ENCODE results near the gene FYN.

The FYN gene

DNA sequence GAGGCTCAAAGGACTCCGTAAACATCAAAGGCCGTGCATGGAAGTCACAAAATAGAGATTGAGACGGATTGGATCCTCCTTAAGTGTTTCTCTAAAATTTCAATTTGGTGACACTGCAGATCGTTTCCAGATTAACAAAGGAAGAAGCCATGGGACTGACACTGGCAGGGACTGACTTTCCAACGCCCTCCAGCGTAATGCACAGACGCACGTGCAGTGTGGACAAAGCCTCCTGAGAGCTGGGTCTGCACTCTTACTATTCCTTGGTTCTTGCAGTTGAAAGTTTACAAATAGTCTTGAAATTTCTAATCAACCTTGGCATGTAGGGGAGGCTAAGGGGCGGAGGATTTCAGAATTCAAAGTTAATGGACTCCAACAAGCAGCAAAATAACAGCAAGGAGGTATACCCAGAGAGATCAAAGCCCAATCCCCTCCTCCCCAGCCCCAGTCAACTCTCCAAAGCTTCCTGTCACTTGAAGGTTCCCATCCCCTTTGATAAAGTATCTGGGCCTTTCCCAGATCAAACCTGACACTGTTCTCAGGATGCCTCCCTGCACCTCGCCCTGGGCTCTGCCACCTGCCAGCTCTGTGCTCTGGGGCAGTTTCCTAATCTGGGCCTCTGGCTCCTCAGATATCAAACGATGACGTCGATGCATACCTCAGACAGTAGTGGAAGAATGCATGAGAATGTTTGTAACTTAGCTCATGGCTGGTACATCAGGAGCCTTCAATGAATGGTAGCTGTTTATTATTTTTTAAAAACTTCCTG, 161.1 kb downstream of the FYN start:
- Mint-ChIP-seq H3K27ac (peak overlapping the region; percentile 57 to 90 (median 73)), H3K4me3 (peak overlapping the region in 2 of 3 experiments; percentile 14 to 33), H3K27me3 (ENCODE audit: low read depth) (no peaks in the 10 kb centered on the region), H3K36me3 (ENCODE audit: low read depth) (peaks cover 20% of the 10 kb centered on the region), H3K9me3 (no peaks in the 10 kb centered on the region), H3K4me1 (peaks cover 56% of the 10 kb centered on the region)
- TF ChIP-seq CTCF (IDR thresholded peaks at IDR 0.05; ENCODE audit: unreplicated experiment in 3 of 3): no peak

- Mint-ChIP-seq H3K27me3 (ENCODE audit: low read depth) (no peaks in the 10 kb centered on the region), H3K27ac (peak overlapping the region; percentile 57 to 90 (median 73)), H3K4me1 (peaks cover 56% of the 10 kb centered on the region), H3K36me3 (ENCODE audit: low read depth) (peaks cover 20% of the 10 kb centered on the region), H3K9me3 (no peaks in the 10 kb centered on the region), H3K4me3 (peak overlapping the region; percentile 2 to 37 (median 32))
- TF ChIP-seq CTCF (IDR thresholded peaks at IDR 0.05; ENCODE audit: unreplicated experiment in 3 of 3): no peak
Observed at GRCh38 chr6:111711476-111711875, 161.8 kb downstream of the FYN start.

DNA sequence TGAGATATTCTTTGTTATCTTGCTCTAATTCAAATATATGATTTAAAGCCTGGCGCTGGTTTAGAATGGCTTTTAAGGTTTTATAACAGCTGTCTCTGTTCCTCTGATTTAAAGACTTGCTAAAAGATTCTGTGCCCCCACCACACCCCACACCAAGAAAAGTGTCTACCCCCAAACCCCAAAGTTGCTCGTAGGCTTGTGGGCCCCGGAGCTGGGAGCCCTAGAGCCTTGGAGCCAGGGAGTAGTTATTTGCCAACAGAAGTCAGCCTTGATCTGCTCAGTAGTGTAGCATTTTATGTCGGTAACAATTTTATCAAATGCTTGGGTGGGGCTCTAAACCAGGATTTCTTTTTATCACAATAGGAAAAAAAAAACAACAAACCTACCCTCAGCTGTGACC, 162.3 kb downstream of the FYN start:
- H3K4me3 Mint-ChIP-seq: peak overlapping the region in 2 of 3 experiments; percentile 12 to 37
- no peaks in the 10 kb centered on the region for H3K9me3 Mint-ChIP-seq
- peak overlapping the region; percentile 57 to 90 (median 73) for H3K27ac Mint-ChIP-seq
- H3K27me3 Mint-ChIP-seq (ENCODE audit: low read depth): no peaks in the 10 kb centered on the region
- peaks cover 15% of the 10 kb centered on the region for H3K36me3 Mint-ChIP-seq (ENCODE audit: low read depth)
- H3K4me1 Mint-ChIP-seq: peaks cover 51% of the 10 kb centered on the region
- TF ChIP-seq CTCF (IDR thresholded peaks at IDR 0.05; ENCODE audit: unreplicated experiment in 3 of 3): no peak

- peaks cover 13% of the 10 kb centered on the region for H3K36me3 Mint-ChIP-seq (ENCODE audit: low read depth)
- no peaks in the 10 kb centered on the region for H3K9me3 Mint-ChIP-seq
- peak overlapping the region; percentile 57 to 90 (median 73) for H3K27ac Mint-ChIP-seq
- H3K27me3 Mint-ChIP-seq (ENCODE audit: low read depth): no peaks in the 10 kb centered on the region
- peak overlapping the region in 2 of 3 experiments; percentile 63 to 67 for H3K4me3 Mint-ChIP-seq
- peaks cover 50% of the 10 kb centered on the region for H3K4me1 Mint-ChIP-seq
- no peak for TF ChIP-seq CTCF (IDR thresholded peaks at IDR 0.05; ENCODE audit: unreplicated experiment in 3 of 3)
Observed at GRCh38 chr6:111710439-111710838, 162.8 kb downstream of the FYN start.

GRCh38 chr6:111709615-111710398, 163.4 kb downstream of the FYN start:
- Mint-ChIP-seq H3K4me3 (peak overlapping the region; percentile 35 to 67 (median 63)), H3K36me3 (ENCODE audit: low read depth) (peaks cover 6% of the 10 kb centered on the region), H3K27ac (peak overlapping the region; percentile 57 to 82 (median 73)), H3K27me3 (ENCODE audit: low read depth) (no peaks in the 10 kb centered on the region), H3K9me3 (no peaks in the 10 kb centered on the region), H3K4me1 (peaks cover 50% of the 10 kb centered on the region)
- peak; percentile 67 to 83 (median 73) for TF ChIP-seq CTCF (IDR thresholded peaks at IDR 0.05; ENCODE audit: unreplicated experiment in 3 of 3)

Measured in nephron (organoid).